ENCODE measurements around the gene C10orf105.

DNA sequence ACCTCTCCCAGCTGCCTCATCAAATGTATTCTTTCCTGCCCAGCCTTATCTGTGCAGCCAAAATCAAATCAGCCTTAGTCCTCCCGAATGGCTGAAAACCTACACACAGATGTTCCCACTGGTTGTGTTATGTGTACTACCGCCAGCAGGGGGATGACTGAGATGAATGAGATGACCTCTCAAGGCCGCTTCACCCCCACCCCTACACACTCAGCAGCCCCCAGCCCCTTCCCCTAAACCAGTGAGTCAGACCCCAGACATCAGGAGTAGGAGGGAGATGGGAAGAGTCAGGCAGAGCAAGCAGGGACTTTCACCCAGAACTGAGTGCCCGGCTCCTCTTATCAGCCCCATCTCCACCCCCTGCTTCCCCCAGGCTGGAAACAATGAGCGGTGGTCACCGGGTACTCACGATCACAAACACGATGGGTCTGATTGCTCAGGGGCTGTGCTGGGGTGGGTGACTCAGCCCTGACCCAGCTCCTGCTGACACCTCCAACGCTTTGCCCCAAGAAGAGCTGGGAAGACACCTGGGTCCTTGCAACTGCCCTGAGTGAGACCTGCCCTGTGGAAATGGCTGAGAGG is 6.5 kb upstream of the C10orf105 start:
- TF ChIP-seq, protein P1, sequence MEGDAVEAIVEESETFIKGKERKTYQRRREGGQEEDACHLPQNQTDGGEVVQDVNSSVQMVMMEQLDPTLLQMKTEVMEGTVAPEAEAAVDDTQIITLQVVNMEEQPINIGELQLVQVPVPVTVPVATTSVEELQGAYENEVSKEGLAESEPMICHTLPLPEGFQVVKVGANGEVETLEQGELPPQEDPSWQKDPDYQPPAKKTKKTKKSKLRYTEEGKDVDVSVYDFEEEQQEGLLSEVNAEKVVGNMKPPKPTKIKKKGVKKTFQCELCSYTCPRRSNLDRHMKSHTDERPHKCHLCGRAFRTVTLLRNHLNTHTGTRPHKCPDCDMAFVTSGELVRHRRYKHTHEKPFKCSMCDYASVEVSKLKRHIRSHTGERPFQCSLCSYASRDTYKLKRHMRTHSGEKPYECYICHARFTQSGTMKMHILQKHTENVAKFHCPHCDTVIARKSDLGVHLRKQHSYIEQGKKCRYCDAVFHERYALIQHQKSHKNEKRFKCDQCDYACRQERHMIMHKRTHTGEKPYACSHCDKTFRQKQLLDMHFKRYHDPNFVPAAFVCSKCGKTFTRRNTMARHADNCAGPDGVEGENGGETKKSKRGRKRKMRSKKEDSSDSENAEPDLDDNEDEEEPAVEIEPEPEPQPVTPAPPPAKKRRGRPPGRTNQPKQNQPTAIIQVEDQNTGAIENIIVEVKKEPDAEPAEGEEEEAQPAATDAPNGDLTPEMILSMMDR (IDR thresholded peaks at IDR 0.05): peak; percentile 58
- TF ChIP-seq, protein P2, sequence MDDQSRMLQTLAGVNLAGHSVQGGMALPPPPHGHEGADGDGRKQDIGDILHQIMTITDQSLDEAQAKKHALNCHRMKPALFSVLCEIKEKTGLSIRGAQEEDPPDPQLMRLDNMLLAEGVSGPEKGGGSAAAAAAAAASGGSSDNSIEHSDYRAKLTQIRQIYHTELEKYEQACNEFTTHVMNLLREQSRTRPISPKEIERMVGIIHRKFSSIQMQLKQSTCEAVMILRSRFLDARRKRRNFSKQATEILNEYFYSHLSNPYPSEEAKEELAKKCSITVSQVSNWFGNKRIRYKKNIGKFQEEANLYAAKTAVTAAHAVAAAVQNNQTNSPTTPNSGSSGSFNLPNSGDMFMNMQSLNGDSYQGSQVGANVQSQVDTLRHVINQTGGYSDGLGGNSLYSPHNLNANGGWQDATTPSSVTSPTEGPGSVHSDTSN (IDR thresholded peaks at IDR 0.05): no peak
